ENCODE measurements around the gene ARHGAP8. TPM values are rescaled to one million over a fixed set of nuclear protein-coding genes. Genes with fewer than 3 reads are reported as not detected.

The ARHGAP8 gene
- polyA plus RNA-seq (ENCODE audit: insufficient read length): 1.7 TPM

DNA sequence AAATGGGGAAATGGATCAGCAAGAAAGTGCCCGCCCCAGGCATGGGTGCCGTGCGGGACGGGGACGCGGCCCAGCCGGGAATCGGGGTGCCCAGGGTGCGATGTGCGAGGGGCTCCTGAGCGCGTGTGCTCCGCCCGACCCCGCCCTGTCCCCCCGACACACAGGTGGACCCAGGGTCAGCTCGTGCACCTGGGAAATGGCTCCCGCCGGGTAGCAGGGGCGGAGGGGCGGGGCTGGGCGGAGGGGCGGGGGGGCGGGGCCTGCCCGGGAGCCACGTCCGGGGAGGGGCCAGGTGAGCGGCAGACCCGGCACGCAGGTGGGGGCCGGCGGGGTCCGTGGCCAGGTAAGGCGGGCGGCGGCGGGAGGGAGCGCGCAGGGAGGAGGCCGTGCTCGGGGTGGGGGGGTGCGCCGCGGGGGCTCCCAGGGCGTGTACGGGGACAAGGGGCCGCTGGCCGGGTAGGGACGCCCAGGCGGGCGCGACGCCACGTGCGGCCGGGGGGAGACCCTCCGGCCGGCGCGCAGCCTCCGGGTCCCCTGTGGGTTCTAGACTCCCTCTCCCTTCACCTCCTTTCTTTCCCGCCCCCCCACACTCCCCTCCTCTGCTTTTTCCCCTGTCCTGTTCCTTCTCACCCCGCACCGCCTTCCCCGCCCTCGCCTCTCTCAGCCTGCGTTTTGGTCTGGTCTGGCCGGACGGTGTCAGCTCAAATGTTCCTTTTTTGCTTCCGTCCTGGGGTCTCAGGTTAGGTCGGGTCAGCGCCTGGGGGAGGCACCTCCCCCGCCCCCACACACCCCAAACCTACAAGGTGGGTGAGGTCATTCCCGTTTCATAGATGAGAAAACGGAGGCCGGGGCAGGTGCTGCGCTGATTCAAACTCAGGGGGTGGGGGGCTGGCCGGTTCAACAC, at the start of gene ARHGAP8:
ARHGAP8 (plus strand) TSS at position 291 of the 904 bp plus-strand sequence. CDS start 33,953 bp downstream, outside the sequence.
- no peak for DNase-seq (ENCODE audit: low read depth)

DNA sequence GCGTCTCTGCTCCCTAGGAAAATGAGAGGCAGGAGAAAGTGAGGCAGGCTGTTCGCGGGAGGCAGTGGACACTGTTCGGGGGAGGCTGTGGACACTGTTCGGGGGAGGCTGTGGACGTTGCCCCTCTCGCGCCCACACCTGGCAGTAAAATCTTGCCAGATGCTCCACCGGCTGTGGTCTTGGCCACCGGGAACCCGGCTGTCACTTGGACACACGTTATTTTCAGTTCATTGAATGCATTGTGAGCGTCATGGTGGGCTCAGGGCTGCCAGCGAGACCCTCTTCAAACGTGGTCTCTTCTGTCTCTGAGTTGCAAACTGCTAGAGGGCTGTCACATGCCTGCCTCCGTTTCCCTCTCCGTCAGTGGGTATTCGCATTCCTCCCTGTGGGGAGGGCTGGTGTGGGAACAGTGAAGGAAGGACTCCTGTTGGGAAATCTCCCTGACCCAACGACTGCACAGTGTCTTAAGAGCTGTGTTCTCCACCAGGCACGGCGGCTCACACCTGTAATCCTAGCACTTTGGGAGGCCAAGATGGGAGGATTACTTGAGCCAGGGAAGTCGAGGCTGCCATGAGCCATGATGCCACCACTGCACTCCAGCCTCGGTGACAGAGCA, 49.0 kb upstream of the ARHGAP8 start:
- no peak for DNase-seq (ENCODE audit: low read depth)

DNA sequence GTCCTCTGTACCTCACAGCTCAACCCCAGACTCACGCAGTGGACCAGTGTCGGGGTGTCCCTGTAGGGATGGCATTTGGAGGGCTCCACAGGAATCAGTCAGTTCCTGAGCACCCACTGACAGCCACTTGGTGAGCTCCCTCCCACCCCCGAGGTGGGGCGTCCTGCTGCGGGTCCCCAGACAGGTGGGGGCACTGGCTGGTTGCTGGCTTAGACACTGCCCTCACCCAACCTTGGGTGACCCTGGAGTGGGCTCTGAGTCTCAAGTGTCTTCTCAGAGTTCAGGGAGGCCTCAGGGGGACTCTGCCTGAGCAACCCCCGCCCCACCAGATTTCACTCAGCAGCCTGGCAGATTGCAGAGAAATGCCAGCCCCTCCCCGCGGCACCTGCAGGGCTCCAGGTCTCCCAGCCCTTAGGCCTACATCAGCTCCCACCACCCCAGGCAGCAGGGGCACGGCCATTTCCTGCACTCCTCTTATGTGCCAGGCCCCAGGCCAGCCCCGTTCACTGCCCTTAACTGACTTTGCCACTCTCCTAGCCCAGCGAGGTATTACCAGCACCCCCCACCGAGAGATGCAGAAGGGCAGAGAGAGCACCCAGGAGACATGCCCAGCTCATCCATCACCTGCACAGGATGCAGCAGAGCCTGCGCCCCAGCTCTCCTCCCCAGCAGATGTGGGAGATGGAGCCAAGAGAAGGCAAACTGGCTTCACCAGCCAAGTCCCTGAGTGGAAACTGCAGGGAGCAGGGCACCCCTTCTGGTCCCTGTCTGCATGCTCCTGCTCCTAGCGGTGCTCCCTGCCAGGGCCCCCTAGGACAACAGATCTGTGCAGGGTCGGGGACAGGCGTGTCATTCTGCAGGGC, 48.0 kb upstream of the ARHGAP8 start:
- DNase-seq (ENCODE audit: low read depth): no peak

GRCh38 chr22:44705022-44705297, 47.4 kb upstream of the ARHGAP8 start:
- DNase-seq (ENCODE audit: low read depth): no peak

- no peak for DNase-seq (ENCODE audit: low read depth)
These were observed 45.9 kb upstream of the ARHGAP8 start for GRCh38 chr22:44706488-44706887.

- DNase-seq (ENCODE audit: low read depth): no peak
These were observed 45.2 kb upstream of the ARHGAP8 start for GRCh38 chr22:44707178-44707577.

- DNase-seq (ENCODE audit: low read depth): no peak
These were observed 44.6 kb upstream of the ARHGAP8 start for GRCh38 chr22:44707752-44708151.

- no peak for DNase-seq (ENCODE audit: low read depth)
These were observed 42.4 kb upstream of the ARHGAP8 start for GRCh38 chr22:44709881-44710392.

GRCh38 chr22:44710474-44711240, 41.7 kb upstream of the ARHGAP8 start:
- DNase-seq (ENCODE audit: low read depth): no peak

DNA sequence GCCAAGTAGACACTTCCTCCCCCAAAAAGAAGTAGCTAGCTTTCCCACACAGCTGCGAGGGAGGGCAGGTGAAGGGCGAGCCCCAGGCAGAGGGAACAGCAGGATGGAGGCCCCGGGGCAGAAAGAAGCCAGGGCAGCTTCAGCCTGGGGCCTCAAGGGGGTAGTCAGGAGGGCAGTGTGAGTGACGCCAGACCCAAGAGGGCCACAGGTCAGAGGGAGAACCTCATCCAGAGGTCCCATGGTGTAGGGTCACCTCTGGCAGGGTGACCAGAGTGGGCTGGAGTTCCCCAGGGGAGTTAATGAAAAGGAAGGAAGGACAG, 41.2 kb upstream of the ARHGAP8 start:
- DNase-seq (ENCODE audit: low read depth): no peak

- DNase-seq (ENCODE audit: low read depth): no peak
These were observed 40.5 kb upstream of the ARHGAP8 start for GRCh38 chr22:44711690-44712555.

- no peak for DNase-seq (ENCODE audit: low read depth)
These were observed 39.4 kb upstream of the ARHGAP8 start for GRCh38 chr22:44712962-44713361.

- DNase-seq (ENCODE audit: low read depth): no peak
These were observed 37.5 kb upstream of the ARHGAP8 start for GRCh38 chr22:44714703-44715350.

DNA sequence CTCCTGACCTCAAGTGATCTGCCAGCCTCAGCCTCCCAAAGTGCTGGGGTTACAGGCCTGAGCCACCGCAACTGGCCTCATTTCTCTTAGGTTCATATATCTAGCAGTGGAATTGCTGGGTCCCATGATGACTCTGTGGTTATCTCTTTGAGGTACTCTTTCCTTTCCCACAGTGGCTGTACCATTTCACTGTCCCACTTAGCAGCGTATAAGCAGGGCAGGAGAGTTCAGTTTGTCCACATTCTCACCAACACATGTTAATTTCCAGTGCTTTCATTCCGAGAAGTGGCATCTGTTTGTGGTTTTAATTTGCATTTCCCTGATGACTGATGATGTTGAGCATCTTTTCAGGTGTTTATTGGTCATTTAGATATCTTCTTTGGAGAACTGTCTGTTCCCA, 34.0 kb upstream of the ARHGAP8 start:
- no peak for DNase-seq (ENCODE audit: low read depth)

DNA sequence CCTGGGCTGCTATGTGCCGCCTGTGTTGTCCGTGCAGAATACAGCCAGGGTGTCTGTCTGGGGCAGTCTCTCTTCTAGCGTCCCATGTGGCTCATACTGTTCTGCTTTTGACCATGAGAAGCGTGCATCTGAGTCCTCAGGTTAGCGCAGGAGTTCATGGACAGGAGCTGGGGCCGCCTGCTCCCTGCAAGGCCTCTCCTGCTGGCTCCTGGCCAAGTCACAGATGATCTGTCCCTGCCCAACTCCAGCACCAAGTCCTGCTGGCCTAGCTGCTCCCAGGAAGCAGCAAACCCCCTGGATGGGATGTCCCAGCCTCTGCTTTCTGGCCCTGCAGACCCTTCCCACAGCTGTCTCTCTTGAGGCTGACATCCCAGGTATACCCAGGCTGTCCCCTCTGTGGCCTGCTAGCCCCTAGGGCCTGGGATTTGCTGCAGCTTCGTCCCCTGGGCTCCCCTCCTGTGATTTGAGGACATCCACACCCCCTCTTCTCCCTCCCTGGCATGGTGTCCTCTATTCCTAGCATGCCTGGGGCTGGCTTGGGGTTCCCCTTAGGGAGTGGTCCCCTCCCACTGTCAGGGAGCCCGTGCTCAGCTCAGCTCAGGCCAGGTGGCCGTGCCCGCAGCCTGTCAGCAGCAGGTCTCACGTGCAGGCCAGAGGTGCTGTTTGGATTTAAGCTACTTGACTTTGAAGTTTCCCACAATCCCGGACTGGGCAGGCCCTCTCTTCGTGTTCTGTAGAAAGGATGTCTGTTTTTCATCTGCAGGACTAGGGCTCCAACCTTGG, 32.6 kb upstream of the ARHGAP8 start:
- no peak for DNase-seq (ENCODE audit: low read depth)

GRCh38 chr22:44721213-44721612, 31.2 kb upstream of the ARHGAP8 start:
- DNase-seq (ENCODE audit: low read depth): no peak

- DNase-seq (ENCODE audit: low read depth): no peak
These were observed 29.8 kb upstream of the ARHGAP8 start for GRCh38 chr22:44722611-44723010.

GRCh38 chr22:44723801-44724200, 28.6 kb upstream of the ARHGAP8 start:
- DNase-seq (ENCODE audit: low read depth): no peak

DNA sequence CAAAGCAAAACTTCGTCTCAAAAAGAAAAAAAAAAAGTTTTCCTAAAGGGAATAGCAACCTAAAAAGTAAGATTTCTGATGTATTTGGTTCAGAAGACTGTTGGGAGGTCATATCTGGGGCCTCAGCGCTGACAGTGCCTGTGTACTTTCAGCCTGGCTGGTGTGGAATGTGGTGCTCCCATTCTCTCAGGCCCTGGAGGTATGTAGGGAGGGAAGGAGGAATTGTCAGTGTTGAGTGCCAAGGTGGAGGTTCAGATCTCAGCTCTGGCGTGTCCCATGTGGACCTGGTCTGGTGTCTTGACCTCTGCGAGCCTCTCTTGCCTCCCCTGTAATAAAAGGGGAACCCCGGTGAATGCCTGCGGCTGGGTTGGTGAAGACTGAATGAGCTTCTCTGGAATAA, 28.0 kb upstream of the ARHGAP8 start:
- DNase-seq (ENCODE audit: low read depth): no peak

Data from forelimb muscle (tissue), 1 donor.